HG02981 (cell line): ENCODE data around the gene GRB2.
"Not testable (repeated sequence)": the region's sequence is repeated elsewhere in the genome, so short reads cannot be mapped to it uniquely, and the experiment has no call there.

Source experiments
- ATAC-seq: cut with Tn5 transposase; IDR thresholded peaks from one replicate; pipeline ENCODE4 v1.9.1; 2021; ENCODE audit warnings: mild to moderate bottlenecking, moderate library complexity; ENCODE audit not compliant: unreplicated experiment

GRB2 gene

GRCh38 chr17:75356260-75356937 is 49.1 kb downstream of the GRB2 start:
- ATAC-seq, result no peak

- ATAC-seq, result no peak
Observed at GRCh38 chr17:75353176-75353575, 52.3 kb downstream of the GRB2 start.

GRCh38 chr17:75352079-75352569 is 53.4 kb downstream of the GRB2 start:
- no peak for ATAC-seq

DNA sequence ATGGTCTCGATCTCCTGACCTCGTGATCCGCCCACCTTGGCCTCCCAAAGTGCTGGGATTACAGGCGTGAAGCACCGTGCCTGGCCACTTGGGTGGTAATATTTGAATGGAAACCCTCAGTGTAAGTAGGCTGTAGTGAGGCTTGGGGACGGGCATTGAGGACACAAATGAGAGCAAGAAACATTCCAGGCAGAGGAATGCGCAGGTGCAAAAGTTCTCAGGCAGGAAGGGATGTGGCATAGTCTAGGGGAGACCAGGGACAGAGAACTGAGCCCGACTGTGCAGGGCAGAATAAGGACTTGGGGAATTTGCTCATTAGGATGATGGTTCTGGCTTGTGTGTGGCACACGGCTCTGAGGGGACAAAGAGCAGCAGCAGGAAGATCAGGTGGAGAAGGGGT is 54.8 kb downstream of the GRB2 start:
- no peak for ATAC-seq

DNA sequence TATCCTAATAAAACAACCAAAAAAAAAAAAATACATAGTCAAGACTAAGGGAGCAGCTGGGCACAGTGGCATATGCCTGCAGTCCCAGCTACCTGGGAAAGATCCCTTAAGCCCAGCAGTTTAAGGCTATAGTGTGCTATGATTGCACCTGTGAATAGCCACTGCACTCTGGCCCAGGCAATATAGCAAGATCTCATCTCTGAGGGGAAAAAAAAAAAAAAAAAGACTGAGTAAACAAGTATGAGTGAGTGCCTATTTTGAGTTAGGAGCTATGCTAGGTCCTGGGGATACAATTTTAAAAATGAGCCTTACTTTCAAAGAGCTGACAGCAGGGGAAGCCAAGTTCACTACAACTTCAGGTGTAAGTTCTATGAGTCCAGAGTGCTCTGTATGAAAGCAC is 55.4 kb downstream of the GRB2 start:
- no peak for ATAC-seq

GRCh38 chr17:75349589-75349988 is 55.9 kb downstream of the GRB2 start:
- no peak for ATAC-seq

- ATAC-seq, result no peak
Observed at GRCh38 chr17:75348386-75349012, 57.0 kb downstream of the GRB2 start.

DNA sequence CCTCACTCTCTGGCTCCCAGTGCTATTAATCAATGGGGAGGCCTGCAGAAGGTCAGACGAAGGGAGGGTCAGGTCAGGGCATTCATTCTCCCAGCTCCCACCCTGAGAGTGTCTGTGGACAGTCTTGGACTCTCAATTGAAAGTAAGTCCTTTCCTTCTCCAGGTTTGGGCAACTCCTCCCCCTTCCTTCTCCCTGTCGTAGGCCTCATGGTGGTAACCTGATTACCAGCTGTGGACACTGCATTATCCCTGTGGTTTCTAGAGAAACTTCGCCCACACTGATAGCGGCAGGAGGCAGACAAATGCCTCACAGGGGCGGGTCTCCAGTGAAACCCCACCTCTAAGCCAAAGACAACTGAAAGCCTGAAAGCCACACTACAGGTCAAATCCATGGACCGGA is 58.6 kb downstream of the GRB2 start:
- no peak for ATAC-seq

- not testable (repeated sequence) for ATAC-seq
Observed at GRCh38 chr17:75346368-75346767, 59.1 kb downstream of the GRB2 start.

DNA sequence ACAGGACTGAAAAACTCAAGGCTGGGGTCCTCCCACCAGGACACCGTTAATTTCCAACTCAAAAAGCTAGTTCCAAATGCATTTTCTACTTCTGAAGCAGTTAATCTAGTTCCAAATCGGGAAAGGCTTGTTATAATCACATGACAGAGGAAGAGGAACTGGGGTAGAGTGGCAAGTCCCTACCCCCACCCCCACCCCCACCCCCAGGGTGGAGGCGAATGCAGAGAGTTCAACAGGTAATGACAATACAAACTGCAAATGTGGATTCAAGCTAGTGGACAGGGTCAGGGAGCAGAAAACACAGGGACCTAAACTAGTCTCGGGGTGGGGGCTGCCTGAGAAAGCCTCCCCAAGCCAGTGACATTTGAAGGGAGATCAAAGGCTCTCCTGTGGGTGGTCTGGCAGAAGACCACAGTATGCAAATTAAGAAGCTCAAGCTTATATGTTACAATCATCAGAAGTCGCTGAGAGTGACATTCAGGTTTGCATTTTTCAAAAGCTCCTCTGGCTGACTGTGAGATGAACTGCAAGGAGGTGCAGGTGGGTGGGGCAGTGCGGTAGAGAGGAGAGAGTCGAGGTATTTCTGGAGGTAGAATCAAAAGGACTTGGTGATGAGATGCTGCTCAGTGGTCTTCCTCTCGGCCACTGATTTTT is 59.8 kb downstream of the GRB2 start:
- peak; percentile 67 for ATAC-seq

GRCh38 chr17:75344666-75345065 is 60.8 kb downstream of the GRB2 start:
- no peak for ATAC-seq

DNA sequence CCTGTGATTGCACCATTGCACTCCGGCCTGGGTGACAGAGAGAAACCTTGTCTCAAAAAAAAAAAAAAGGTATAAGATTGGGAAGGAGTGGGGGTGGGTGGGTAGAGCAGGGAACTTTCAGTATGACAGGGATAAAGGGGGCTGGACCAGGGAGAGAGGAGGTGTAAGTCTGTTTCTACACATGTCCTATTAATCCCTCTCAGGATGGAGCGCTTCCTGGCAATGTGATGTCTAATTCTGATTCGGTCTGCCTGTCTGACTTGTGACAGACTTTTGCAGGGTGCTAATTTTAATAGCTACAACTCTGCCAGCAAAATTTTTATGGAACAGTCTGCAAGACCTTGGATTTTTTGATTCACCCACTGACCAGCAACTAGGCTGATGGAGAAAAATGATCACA is 62.5 kb downstream of the GRB2 start:
- no peak for ATAC-seq

- no peak for ATAC-seq
Observed at GRCh38 chr17:75341784-75342486, 63.5 kb downstream of the GRB2 start.

GRCh38 chr17:75340631-75341030 is 64.8 kb downstream of the GRB2 start:
- no peak for ATAC-seq

GRCh38 chr17:75339971-75340370 is 65.5 kb downstream of the GRB2 start:
- no peak for ATAC-seq

DNA sequence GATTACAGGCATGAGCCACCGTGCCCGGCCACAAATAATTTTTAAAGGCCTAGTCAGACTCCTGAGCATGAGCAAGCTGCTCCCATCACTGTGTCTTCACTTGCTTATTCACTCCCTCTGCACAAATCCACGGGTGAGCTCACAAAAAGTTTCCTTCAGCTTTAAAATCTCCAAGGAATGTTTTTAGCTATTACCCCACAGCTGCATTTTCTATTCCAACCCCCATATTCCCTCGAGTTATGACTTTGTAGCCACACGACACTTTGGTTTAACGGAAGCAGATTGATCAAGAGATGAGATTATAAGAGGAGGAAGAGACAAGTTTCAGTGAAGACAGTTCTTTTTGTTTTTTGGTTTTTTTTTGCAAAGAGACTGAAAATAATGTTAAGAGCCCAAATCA is 67.1 kb downstream of the GRB2 start:
- ATAC-seq, result no peak

DNA sequence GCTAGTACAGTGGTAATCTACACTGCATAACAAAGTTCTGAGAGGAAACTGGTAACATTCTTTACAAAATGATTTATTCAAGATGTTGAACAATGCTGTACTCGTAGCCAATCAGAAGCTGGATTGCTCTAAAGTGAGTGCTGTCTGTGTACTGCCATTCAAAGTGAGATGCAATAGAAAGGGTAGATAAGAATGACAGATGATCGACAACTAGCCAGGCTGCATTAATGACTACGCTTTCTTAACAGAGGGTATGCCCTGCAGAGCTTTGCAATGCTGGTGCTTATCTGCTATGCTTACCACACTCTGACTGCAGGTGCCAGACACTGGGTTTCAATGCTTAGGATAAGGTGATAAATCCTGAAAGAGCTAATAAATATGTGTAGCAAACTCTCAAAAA is 70.2 kb downstream of the GRB2 start:
- no peak for ATAC-seq

DNA sequence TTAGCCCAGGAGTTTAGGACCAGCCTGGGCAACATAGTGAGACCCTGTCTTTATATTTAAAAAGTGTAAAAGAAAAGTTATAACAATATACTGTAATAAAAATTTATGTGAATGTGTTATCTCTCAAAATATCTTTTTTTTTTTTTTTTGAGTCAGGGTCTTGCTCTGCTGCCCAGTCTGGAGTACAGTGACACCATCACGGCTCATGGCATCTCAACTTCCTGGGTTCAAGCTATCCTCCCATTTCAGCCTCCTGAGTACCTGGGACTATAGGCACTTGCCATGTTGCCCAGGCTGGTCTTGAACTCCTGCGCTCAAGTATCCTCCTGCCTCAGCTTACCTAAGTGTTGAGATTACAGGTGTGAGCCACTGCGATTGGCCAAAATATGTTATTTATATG is 70.8 kb downstream of the GRB2 start:
- ATAC-seq, result no peak

DNA sequence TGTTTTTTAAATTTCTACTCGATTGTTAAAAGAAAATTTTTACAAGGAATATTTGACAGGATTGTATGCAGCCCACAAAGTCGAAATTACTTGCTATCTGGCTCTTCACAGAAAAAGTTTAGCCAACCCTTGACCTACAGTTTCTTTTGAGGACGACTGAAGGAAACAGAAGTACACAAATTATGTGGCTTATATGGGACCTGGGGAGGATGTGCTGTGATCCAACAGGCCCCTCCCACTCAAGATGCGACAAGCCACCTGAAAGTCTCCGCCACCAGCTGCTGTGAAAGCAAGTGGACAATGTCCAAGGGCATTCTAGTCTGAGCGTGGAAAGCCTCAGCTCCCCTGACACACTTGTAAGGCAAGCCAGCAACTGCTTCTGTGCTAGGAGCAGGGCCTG is 73.8 kb downstream of the GRB2 start:
- ATAC-seq, result no peak

GRCh38 chr17:75327757-75328156 is 77.7 kb downstream of the GRB2 start:
- no peak for ATAC-seq

- ATAC-seq, result no peak
Observed at GRCh38 chr17:75326226-75326848, 79.1 kb downstream of the GRB2 start.
